ENCODE results near the gene CFDP1. TPM values are rescaled to one million over a fixed set of nuclear protein-coding genes. Genes with fewer than 3 reads are reported as not detected.

The CFDP1 gene
- polyA plus RNA-seq, 3 donors, result 12.9 to 23.2 (median 19.0) TPM

GRCh38 chr16:75364286-75364791 is 69.0 kb downstream of the CFDP1 start:
- Histone ChIP-seq H3K27me3 (ENCODE audit: control insufficient read depth in 2 of 2, insufficient read depth in 2 of 2, low read length in 2 of 2) (peaks cover 52 to 94% of the 10 kb centered on the region in 2 donors), H3K27ac (ENCODE audit: low read depth in 1 of 2, low read length in 2 of 2) (no peak overlapping the region), H3K36me3 (replicated peaks in 1 of 2; ENCODE audit: control insufficient read depth in 1 of 2, insufficient read depth in 2 of 2, low read length in 2 of 2) (peaks cover 0 to 12% of the 10 kb centered on the region in 2 donors), H2AFZ (ENCODE audit: insufficient read depth, low read depth, low read length, poor library complexity, severe bottlenecking) (no peak overlapping the region), H3K9ac (ENCODE audit: insufficient read depth, low read length, poor library complexity, severe bottlenecking) (no peak overlapping the region), H3K9me3 (replicated peaks in 1 of 2; ENCODE audit: control insufficient read depth in 1 of 2, insufficient read depth in 1 of 2, low read length in 2 of 2) (no peaks in the 10 kb centered on the region), H3K4me3 (replicated peaks in 1 of 3; ENCODE audit: low read depth in 2 of 3, low read length in 3 of 3) (no peak overlapping the region), H3K4me2 (replicated peaks; ENCODE audit: extremely low read depth, low read length, poor library complexity, severe bottlenecking) (no peak overlapping the region), H4K20me1 (ENCODE audit: insufficient read depth, low read length) (peaks cover 23% of the 10 kb centered on the region), H3K79me2 (ENCODE audit: insufficient read depth, low read length) (no peaks in the 10 kb centered on the region), H3K4me1 (ENCODE audit: control insufficient read depth in 1 of 2, insufficient read depth in 2 of 2, low read length in 2 of 2) (no peaks in the 10 kb centered on the region)
- H3K27ac Mint-ChIP-seq, result no peak overlapping the region
- WGBS (ENCODE audit: insufficient coverage), result no CpG with 5 or more reads among the region's 2 CpGs
- H3K4me3 Mint-ChIP-seq, result peak overlapping the region in 1 of 2 donors; percentile 62
- H3K27me3 Mint-ChIP-seq (ENCODE audit: low read depth in 3 of 3), result peaks cover 85 to 89% (median 87%) of the 10 kb centered on the region in 3 donors
- intact Hi-C loops (cut with micrococcal nuclease), result no loop called here
- H3K4me1 Mint-ChIP-seq, result no peaks in the 10 kb centered on the region
- H3K9me3 Mint-ChIP-seq, result peaks cover 0 to 11% (median 6%) of the 10 kb centered on the region in 7 donors
- TF ChIP-seq CTCF (IDR thresholded peaks at IDR 0.05), result no peak
- no peak for DNase-seq
- peaks cover 62 to 76% of the 10 kb centered on the region in 2 donors for H3K36me3 Mint-ChIP-seq

- H3K9ac ChIP-seq (ENCODE audit: insufficient read depth, low read length, poor library complexity, severe bottlenecking), result no peak overlapping the region
- no peak for TF ChIP-seq CTCF (IDR thresholded peaks at IDR 0.05)
- Mint-ChIP-seq H3K9me3 (peaks cover 0 to 11% (median 6%) of the 10 kb centered on the region in 7 donors), H3K36me3 (peaks cover 54 to 69% of the 10 kb centered on the region in 2 donors), H3K4me3 (peak overlapping the region in 1 of 2 donors; percentile 57), H3K27ac (no peak overlapping the region), H3K4me1 (no peaks in the 10 kb centered on the region), H3K27me3 (ENCODE audit: low read depth in 3 of 3) (peaks cover 76 to 85% (median 79%) of the 10 kb centered on the region in 3 donors)
- H3K9me3 ChIP-seq (replicated peaks in 1 of 2; ENCODE audit: control insufficient read depth in 1 of 2, insufficient read depth in 1 of 2, low read length in 2 of 2), result no peaks in the 10 kb centered on the region
- DNase-seq, result no peak
- H3K27ac ChIP-seq (ENCODE audit: low read depth in 1 of 2, low read length in 2 of 2), result no peak overlapping the region
- intact Hi-C loops (cut with micrococcal nuclease), result no loop called here
- H2AFZ ChIP-seq (ENCODE audit: insufficient read depth, low read depth, low read length, poor library complexity, severe bottlenecking), result no peak overlapping the region
- 100% methylated on average over 1 of the region's 3 CpGs for WGBS (ENCODE audit: insufficient coverage)
- no peak overlapping the region for H3K4me2 ChIP-seq (replicated peaks; ENCODE audit: extremely low read depth, low read length, poor library complexity, severe bottlenecking)
- H3K4me3 ChIP-seq (replicated peaks in 1 of 3; ENCODE audit: low read depth in 2 of 3, low read length in 3 of 3), result no peak overlapping the region
- peaks cover 0 to 12% of the 10 kb centered on the region in 2 donors for H3K36me3 ChIP-seq (replicated peaks in 1 of 2; ENCODE audit: control insufficient read depth in 1 of 2, insufficient read depth in 2 of 2, low read length in 2 of 2)
- H3K79me2 ChIP-seq (ENCODE audit: insufficient read depth, low read length), result no peaks in the 10 kb centered on the region
- peaks cover 28% of the 10 kb centered on the region for H4K20me1 ChIP-seq (ENCODE audit: insufficient read depth, low read length)
- H3K27me3 ChIP-seq (ENCODE audit: control insufficient read depth in 2 of 2, insufficient read depth in 2 of 2, low read length in 2 of 2), result peaks cover 49 to 91% of the 10 kb centered on the region in 2 donors
- no peaks in the 10 kb centered on the region for H3K4me1 ChIP-seq (ENCODE audit: control insufficient read depth in 1 of 2, insufficient read depth in 2 of 2, low read length in 2 of 2)
Measured at GRCh38 chr16:75362846-75363245, 70.5 kb downstream of the CFDP1 start.

Measured in CD14-positive monocyte (primary cell).